ENCODE results near the gene BMERB1. TPM values are rescaled to one million over a fixed set of nuclear protein-coding genes. Genes with fewer than 3 reads are reported as not detected.

BMERB1 gene
- total RNA-seq, 1 donor: 105 TPM

- DNase-seq (ENCODE audit: low read depth): no peak
- no peak overlapping the region for H3K4me3 ChIP-seq (ENCODE audit: low read depth, low read length)
- TF ChIP-seq, protein P1, sequence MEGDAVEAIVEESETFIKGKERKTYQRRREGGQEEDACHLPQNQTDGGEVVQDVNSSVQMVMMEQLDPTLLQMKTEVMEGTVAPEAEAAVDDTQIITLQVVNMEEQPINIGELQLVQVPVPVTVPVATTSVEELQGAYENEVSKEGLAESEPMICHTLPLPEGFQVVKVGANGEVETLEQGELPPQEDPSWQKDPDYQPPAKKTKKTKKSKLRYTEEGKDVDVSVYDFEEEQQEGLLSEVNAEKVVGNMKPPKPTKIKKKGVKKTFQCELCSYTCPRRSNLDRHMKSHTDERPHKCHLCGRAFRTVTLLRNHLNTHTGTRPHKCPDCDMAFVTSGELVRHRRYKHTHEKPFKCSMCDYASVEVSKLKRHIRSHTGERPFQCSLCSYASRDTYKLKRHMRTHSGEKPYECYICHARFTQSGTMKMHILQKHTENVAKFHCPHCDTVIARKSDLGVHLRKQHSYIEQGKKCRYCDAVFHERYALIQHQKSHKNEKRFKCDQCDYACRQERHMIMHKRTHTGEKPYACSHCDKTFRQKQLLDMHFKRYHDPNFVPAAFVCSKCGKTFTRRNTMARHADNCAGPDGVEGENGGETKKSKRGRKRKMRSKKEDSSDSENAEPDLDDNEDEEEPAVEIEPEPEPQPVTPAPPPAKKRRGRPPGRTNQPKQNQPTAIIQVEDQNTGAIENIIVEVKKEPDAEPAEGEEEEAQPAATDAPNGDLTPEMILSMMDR (IDR thresholded peaks at IDR 0.05; ENCODE audit: insufficient read depth, low read length): no peak
Measured at GRCh38 chr16:15511759-15512487, 77.5 kb downstream of the BMERB1 start.

DNA sequence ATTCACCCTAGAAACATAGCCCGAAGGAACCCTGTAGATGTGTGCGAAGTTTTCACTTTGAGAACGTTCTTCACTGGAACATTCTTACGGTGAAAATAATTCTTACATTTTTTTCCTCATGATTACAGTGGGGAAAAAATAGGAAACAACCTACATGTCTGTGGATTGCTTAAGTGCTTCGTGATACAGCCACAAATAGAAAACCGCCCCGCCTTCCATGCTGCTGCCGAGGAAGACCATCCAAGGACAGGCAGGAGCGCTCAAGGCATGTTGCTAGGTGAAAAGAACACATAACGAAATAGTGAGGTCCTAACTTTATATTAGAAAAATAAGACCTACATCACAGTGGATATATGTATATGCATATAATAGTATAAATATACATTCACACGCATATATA lies 78.8 kb downstream of the BMERB1 start:
- DNase-seq (ENCODE audit: low read depth): no peak
- TF ChIP-seq, protein P1 (IDR thresholded peaks at IDR 0.05; ENCODE audit: insufficient read depth, low read length): no peak
- H3K4me3 ChIP-seq (ENCODE audit: low read depth, low read length): no peak overlapping the region

DNA sequence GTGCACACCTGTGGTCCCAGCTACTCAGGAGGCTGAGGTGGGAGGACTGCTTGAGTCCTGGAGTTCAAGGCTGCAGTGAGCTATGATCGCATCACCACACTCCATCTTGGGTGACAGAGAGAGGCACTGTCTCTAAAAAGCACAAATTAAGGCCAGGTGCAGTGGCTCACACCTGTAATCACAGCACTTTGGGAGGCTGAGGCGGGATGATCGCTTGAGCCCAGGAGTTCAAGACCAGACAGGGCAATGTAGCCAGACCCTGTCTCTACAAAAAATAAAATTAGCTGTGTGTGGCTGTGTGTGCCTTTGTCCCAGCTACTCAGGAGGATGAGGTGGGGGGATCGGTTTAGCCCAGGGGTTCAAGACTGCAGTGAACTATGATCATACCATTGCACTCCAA lies 81.6 kb downstream of the BMERB1 start:
- TF ChIP-seq, protein P1 (IDR thresholded peaks at IDR 0.05; ENCODE audit: insufficient read depth, low read length): no peak
- DNase-seq (ENCODE audit: low read depth): no peak
- H3K4me3 ChIP-seq (ENCODE audit: low read depth, low read length): no peak overlapping the region

GRCh38 chr16:15516609-15517008 lies 82.2 kb downstream of the BMERB1 start:
- DNase-seq (ENCODE audit: low read depth): no peak
- TF ChIP-seq, protein P1 (IDR thresholded peaks at IDR 0.05; ENCODE audit: insufficient read depth, low read length): no peak
- H3K4me3 ChIP-seq (ENCODE audit: low read depth, low read length): no peak overlapping the region

DNA sequence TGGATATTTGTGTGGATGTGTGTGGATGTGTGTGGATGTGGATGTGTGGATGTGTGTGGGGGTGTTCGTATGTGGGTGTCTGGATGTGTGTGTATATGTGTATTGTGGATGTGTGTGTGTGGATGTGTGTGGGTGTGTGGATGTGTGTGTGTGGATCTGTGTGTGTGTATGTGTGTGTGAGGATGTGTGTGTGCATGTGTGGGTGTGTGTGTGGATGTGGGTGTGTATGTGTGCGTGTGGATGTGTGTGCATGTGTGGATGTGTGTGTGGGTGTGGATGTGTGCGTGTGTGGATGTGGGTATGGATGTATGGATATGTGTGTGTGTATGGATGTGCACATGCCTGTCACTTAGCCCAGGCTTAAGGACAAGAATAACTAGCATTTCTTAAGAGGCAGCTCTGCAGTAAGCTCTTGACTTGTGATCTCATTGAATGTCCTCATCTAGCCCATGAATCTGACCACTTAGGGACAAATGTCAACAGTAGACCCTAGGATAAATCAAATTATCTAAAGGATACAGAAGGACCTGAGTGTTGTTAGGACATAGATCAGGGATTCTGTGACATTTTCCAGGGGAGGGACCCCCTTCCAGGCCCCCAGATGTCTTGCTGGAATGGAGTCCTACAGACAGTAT lies 83.5 kb downstream of the BMERB1 start:
- no peak overlapping the region for H3K4me3 ChIP-seq (ENCODE audit: low read depth, low read length)
- TF ChIP-seq, protein P1 (IDR thresholded peaks at IDR 0.05; ENCODE audit: insufficient read depth, low read length): no peak
- DNase-seq (ENCODE audit: low read depth): no peak

GRCh38 chr16:15518381-15519351 lies 84.3 kb downstream of the BMERB1 start:
- TF ChIP-seq, protein P1 (IDR thresholded peaks at IDR 0.05; ENCODE audit: insufficient read depth, low read length): no peak
- DNase-seq (ENCODE audit: low read depth): peak; percentile 99

More at GRCh38 chr16:15518381-15519351, 84.3 kb downstream of the BMERB1 start:
- H3K4me3 ChIP-seq (ENCODE audit: low read depth, low read length): no peak overlapping the region
